Naive B cell (primary cell): ENCODE measurements around the gene PARD6A. TPM values are rescaled to one million over a fixed set of nuclear protein-coding genes. Genes with fewer than 3 reads are reported as not detected.

Experiments used
- ATAC-seq, 2 donors: fragments of 150-1000 bp; cut with Tn5 transposase; 2 replicates each; pipeline ENCODE4 v1.10.0; 2021; ENCODE audit warnings: low read depth in 2 of 2, mild to moderate bottlenecking in 2 of 2, moderate library complexity in 2 of 2
- DNase-seq: peaks from one replicate; pipeline ENCODE4 v3.0.0; 2022
- H3K27ac Mint-ChIP-seq, 6 donors: one replicate each; pipeline ENCODE4 v1.8.0; 2020 to 2022; ENCODE audit warnings: mild to moderate bottlenecking in 6 of 6, mixed read lengths in 6 of 6, moderate library complexity in 5 of 6, inconsistent platforms in 2 of 6
- H3K27me3 Mint-ChIP-seq, 3 donors: one replicate each; pipeline ENCODE4 v1.8.0; 2021 to 2022; ENCODE audit warnings: mixed read lengths in 3 of 3, mild to moderate bottlenecking in 1 of 3
- H3K36me3 Mint-ChIP-seq, 2 donors: one replicate each; pipeline ENCODE4 v1.8.0; 2020 to 2022; ENCODE audit warnings: mixed read lengths in 2 of 2, inconsistent platforms in 1 of 2, mild to moderate bottlenecking in 1 of 2
- H3K4me1 Mint-ChIP-seq, 3 donors: one replicate each; pipeline ENCODE4 v1.8.0; 2020 to 2022; ENCODE audit warnings: mixed read lengths in 3 of 3, inconsistent platforms in 1 of 3, mild to moderate bottlenecking in 1 of 3, moderate library complexity in 1 of 3
- H3K4me3 Mint-ChIP-seq, 8 donors: one replicate each; pipeline ENCODE4 v1.8.0; 2020 to 2022; ENCODE audit warnings: mild to moderate bottlenecking in 8 of 8, mixed read lengths in 8 of 8, moderate library complexity in 8 of 8, inconsistent platforms in 2 of 8
- H3K9me3 Mint-ChIP-seq, 7 donors: one replicate each; pipeline ENCODE4 v1.8.0; 2020 to 2022; ENCODE audit warnings: mixed read lengths in 7 of 7, mild to moderate bottlenecking in 5 of 7, inconsistent platforms in 2 of 7, moderate library complexity in 1 of 7
- polyA plus RNA-seq, 6 donors: library from polyadenylated mRNA; unstranded; fragments of 300-500 nt; fragmentation: Illumina TruSeq; gene quantifications; one replicate each; pipeline ENCODE4 v1.2.3, GENCODE V29; 2021; ENCODE audit warnings: low read depth in 6 of 6

Gene PARD6A
- polyA plus RNA-seq, 6 donors from 2014 or later = 12.0 to 23.7 (median 16.1) TPM

DNA sequence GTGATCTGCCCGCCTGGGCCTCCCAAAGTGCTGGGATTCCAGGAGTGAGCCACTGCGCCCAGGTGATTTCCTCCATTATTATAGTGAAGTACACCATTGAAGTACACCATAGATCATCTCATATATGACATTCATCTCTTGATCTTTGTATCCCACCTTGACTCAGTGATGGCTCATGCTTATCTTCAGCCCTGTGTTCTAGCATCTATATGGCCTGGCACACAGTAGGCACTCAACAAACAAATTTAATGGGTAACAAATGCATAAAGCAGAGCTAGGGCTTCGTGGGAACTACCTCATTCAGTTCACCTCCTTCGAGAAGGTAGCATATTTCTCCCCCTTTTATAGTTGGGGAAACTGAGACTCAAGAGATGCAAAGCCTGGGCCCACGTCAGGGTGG lies 4.8 kb downstream of the PARD6A start:
- DNase-seq = no peak
- peaks cover 48 to 63% (median 56%) of the 10 kb centered on the region in 3 donors for H3K4me1 Mint-ChIP-seq
- H3K4me3 Mint-ChIP-seq = peak overlapping the region; percentile 64 to 91 (median 66)
- ATAC-seq = no peak
- H3K9me3 Mint-ChIP-seq = no peaks in the 10 kb centered on the region
- H3K36me3 Mint-ChIP-seq = no peaks in the 10 kb centered on the region
- no peaks in the 10 kb centered on the region for H3K27me3 Mint-ChIP-seq
- H3K27ac Mint-ChIP-seq = peak overlapping the region in 2 of 6 donors; percentile 77 to 79

DNA sequence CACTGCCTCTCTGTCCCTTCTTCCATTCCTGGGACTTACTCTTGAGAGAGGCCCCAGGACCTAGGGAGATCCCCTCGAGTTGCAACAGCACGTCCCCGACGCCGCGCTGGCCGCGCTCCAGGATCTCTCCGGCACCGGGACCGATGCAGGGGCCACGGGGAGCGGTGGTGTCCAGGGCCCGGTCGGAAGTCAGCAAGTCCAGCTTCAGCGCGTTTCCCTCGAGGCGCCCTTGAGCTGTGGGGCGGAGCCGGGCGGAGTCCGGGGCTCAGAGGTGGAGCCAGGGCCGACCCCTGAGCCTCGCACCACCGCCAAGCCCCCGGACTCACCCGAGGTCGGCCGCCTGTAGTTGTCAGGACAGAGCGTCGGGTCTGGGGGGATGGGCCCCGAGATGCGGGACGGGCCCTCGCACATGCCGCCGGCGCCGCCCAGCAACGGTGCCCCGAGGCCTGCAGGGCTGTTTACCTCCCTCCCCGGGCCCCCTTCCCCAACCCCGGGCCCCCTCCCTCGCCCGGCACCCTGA lies 5.3 kb downstream of the PARD6A start:
- H3K9me3 Mint-ChIP-seq = no peaks in the 10 kb centered on the region
- no peaks in the 10 kb centered on the region for H3K27me3 Mint-ChIP-seq
- peak; percentile 0 to 1 for ATAC-seq
- peak overlapping the region in 2 of 6 donors; percentile 79 to 93 for H3K27ac Mint-ChIP-seq
- H3K4me3 Mint-ChIP-seq = peak overlapping the region; percentile 64 to 91 (median 66)
- no peak for DNase-seq
- no peaks in the 10 kb centered on the region for H3K36me3 Mint-ChIP-seq
- peaks cover 46 to 61% (median 54%) of the 10 kb centered on the region in 3 donors for H3K4me1 Mint-ChIP-seq

GRCh38 chr16:67666559-67667452 lies 6.0 kb downstream of the PARD6A start, which contains the start of the genes C16orf86 and ENKD1:
C16orf86 (plus strand) TSS chr16:67666814; CDS start chr16:67666971, 157 bp downstream.
ENKD1 (minus strand) TSS chr16:67666750; CDS start chr16:67666442, 308 bp downstream.
- Mint-ChIP-seq H3K36me3 (no peaks in the 10 kb centered on the region), H3K4me1 (peaks cover 42 to 54% (median 47%) of the 10 kb centered on the region in 3 donors), H3K27me3 (no peaks in the 10 kb centered on the region), H3K9me3 (no peaks in the 10 kb centered on the region), H3K4me3 (peak within 1 kb of the TSS; percentile 81 to 94 (median 90)), H3K27ac (peak within 1 kb of the TSS; percentile 54 to 99 (median 90))
- peak; percentile 73 to 78 for ATAC-seq
- peak; percentile 84 for DNase-seq

DNA sequence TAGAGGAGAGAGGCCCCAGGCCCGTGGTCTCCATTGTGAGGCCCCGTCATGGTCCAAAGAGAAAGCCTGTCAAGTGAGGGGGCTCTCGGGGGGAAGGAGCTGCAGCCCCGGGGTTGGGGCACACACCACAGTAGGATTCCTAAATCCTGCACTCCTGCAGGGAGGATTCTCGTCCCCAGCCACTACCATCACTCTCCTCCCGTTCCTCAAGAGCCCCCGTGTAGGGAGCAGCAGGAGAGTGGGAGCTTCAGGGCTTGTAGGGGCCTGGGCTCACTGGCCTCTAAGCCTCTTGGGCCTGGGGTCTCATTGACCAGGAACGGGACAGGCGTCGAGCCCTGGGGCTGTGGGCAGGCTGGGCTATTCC lies 6.7 kb downstream of the PARD6A start:
- DNase-seq (no peak), ATAC-seq (no peak)
- Mint-ChIP-seq H3K4me3 (peak overlapping the region; percentile 81 to 94 (median 90)), H3K36me3 (no peaks in the 10 kb centered on the region), H3K9me3 (no peaks in the 10 kb centered on the region), H3K27ac (peak overlapping the region; percentile 54 to 98 (median 87)), H3K27me3 (no peaks in the 10 kb centered on the region), H3K4me1 (peaks cover 44 to 54% (median 45%) of the 10 kb centered on the region in 3 donors)

GRCh38 chr16:67667817-67668494 lies 7.2 kb downstream of the PARD6A start:
- ATAC-seq (peak; percentile 75 to 76), DNase-seq (peak; percentile 79)
- Mint-ChIP-seq H3K27ac (peak overlapping the region in 5 of 6 donors; percentile 86 to 98 (median 93)), H3K36me3 (no peaks in the 10 kb centered on the region), H3K9me3 (no peaks in the 10 kb centered on the region), H3K27me3 (no peaks in the 10 kb centered on the region), H3K4me1 (peaks cover 49 to 57% (median 50%) of the 10 kb centered on the region in 3 donors), H3K4me3 (peak overlapping the region; percentile 41 to 94 (median 90))

DNA sequence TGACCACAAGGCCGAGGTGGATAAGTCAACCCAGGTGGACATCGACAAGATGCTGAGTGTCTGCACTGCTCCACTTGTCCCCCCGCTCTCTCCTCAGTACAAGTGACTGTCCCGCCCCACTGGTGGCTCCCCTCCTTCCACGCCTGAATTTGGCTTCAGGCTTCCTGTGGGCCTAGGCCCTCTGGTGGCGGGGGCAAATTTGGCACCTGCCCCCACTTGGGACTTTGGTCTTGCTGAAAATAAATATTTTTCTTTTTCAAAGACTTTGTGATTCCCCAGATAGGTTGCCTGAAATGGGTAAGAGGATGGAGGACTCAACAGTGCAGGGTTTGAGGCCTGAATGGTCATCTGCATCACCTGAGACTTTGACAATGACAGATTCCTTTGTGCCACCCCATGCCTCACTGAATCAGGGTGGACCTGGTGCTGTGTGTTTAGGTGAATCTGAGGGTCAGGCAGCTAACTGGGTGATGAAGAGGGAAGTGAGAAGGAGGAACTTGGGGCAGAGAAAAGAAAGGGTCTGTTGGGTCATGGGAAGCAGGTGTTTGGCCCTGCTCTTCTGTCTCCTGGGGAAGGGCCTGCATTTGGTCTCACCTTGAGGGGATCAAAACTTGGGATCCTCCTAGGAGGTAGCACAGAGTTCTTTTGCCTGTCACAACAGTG lies 7.9 kb downstream of the PARD6A start:
- Mint-ChIP-seq H3K27ac (peak overlapping the region; percentile 69 to 98 (median 92)), H3K36me3 (no peaks in the 10 kb centered on the region), H3K4me3 (peak overlapping the region; percentile 36 to 91 (median 80)), H3K4me1 (peaks cover 50 to 56% (median 53%) of the 10 kb centered on the region in 3 donors), H3K27me3 (no peaks in the 10 kb centered on the region), H3K9me3 (no peaks in the 10 kb centered on the region)
- ATAC-seq (peak; percentile 29 to 38), DNase-seq (peak; percentile 61)

- DNase-seq (no peak), ATAC-seq (no peak)
- peaks cover 48 to 57% (median 54%) of the 10 kb centered on the region in 3 donors for H3K4me1 Mint-ChIP-seq
- H3K27me3 Mint-ChIP-seq = no peaks in the 10 kb centered on the region
- H3K9me3 Mint-ChIP-seq = no peaks in the 10 kb centered on the region
- H3K36me3 Mint-ChIP-seq = no peaks in the 10 kb centered on the region
- H3K27ac Mint-ChIP-seq = peak overlapping the region in 2 of 6 donors; percentile 67 to 93
- peak overlapping the region in 6 of 8 donors; percentile 36 to 68 (median 54) for H3K4me3 Mint-ChIP-seq
Observed at GRCh38 chr16:67669499-67670101, 8.8 kb downstream of the PARD6A start.

DNA sequence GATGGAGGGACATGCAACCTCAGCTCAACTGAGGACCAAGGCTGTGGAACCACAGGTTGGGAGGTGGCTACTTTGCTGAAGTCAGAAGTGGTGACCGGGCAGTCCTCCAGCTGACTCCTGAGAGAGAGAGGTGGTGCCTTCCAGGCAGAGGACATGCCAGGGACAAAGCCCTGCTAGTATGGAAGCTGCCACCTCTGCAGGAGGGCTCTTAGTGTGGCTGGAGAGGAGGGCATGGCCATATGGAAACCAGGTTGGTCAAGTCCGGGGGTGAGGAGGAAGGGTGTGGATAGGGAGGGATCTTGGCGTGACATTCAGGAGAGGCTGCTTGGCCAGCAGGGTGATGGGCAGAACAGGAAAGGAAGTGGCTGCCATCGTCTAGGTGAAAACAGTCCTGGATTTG lies 11.5 kb downstream of the PARD6A start:
- no peak for ATAC-seq
- no peaks in the 10 kb centered on the region for H3K36me3 Mint-ChIP-seq
- peaks cover 35 to 44% (median 43%) of the 10 kb centered on the region in 3 donors for H3K4me1 Mint-ChIP-seq
- no peak for DNase-seq
- no peaks in the 10 kb centered on the region for H3K27me3 Mint-ChIP-seq
- H3K9me3 Mint-ChIP-seq = no peaks in the 10 kb centered on the region
- no peak overlapping the region for H3K4me3 Mint-ChIP-seq
- H3K27ac Mint-ChIP-seq = peak overlapping the region in 2 of 6 donors; percentile 18 to 69

- ATAC-seq (peak; percentile 24 to 32), DNase-seq (peak; percentile 52)
- Mint-ChIP-seq H3K27ac (peak overlapping the region in 5 of 6 donors; percentile 12 to 69 (median 18)), H3K4me3 (no peak overlapping the region), H3K36me3 (no peaks in the 10 kb centered on the region), H3K4me1 (peaks cover 32 to 37% (median 37%) of the 10 kb centered on the region in 3 donors), H3K9me3 (no peaks in the 10 kb centered on the region), H3K27me3 (no peaks in the 10 kb centered on the region)
Observed at GRCh38 chr16:67672739-67673662, 12.2 kb downstream of the PARD6A start.

DNA sequence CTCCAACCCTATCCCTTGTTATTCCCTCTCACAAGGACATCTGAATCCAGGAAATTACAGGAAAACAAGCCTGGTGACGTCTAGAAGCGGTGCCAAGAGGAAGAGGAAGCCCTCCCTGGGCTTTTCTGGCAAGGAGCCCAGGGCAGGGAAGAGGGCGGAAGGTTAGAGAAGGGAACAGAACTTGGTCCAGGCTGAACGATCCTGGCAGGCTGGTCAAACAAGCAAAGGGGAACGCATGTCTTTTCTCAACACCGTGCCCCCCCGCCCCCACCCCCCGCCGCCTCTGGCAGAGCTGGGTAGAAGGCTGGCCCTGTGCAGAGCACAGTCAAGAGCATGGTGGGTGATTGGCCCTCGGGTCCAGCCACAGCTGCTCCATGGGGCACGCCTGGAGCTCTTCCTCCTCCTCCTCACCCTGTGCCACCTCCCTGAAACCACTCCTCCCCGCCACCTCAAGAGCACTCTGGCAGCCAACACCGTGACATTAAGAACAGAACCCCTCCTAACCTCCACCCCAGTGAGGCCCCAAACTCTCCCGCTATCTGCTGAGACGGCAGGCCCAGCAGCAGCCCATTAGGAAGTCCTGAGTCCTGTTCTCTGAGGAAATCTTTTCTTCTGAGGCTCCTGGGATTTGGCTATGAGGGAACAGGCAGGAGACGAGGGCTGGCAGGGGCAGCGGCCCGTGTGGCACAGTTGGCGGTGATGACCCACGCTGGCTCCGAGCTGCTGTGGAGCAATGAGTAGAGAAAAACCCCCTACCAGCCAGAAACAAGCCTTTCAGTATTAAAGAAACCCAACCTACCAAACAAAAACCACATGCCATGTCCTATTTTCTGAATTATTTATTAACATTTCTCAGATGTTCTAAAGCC lies 13.2 kb downstream of the PARD6A start:
- H3K4me1 Mint-ChIP-seq = peaks cover 24 to 30% (median 28%) of the 10 kb centered on the region in 3 donors
- no peak overlapping the region for H3K4me3 Mint-ChIP-seq

More for the DNA sequence above, 13.2 kb downstream of the PARD6A start:
- ATAC-seq (no peak), DNase-seq (no peak)
- H3K9me3 Mint-ChIP-seq = no peaks in the 10 kb centered on the region
- H3K36me3 Mint-ChIP-seq = no peaks in the 10 kb centered on the region
- H3K27ac Mint-ChIP-seq = peak overlapping the region; percentile 14 to 86 (median 75)
- no peaks in the 10 kb centered on the region for H3K27me3 Mint-ChIP-seq
